Endodermal cell (in vitro differentiated cells): ENCODE measurements around the gene HRG. TPM values are rescaled to one million over a fixed set of nuclear protein-coding genes. Genes with fewer than 3 reads are reported as not detected.

Experiments
- DNase-seq: peaks from one replicate; pipeline ENCODE4 v3.0.0-alpha.2; 2017
- H3K27ac ChIP-seq: 2 replicates; pipeline ENCODE4 v1.5.1; 2013; ENCODE audit warnings: mild to moderate bottlenecking, low read depth, low read length, moderate library complexity
- H3K27me3 ChIP-seq: 2 replicates; pipeline ENCODE4 v1.6.1; 2013; ENCODE audit warnings: mild to moderate bottlenecking, low read length, moderate library complexity; ENCODE audit not compliant: insufficient read depth, control insufficient read depth, poor library complexity, severe bottlenecking
- H3K36me3 ChIP-seq: 2 replicates; pipeline ENCODE4 v1.7.0; 2013; ENCODE audit warnings: mild to moderate bottlenecking, low read length, moderate library complexity; ENCODE audit not compliant: control insufficient read depth, insufficient read depth
- H3K4me1 ChIP-seq: one replicate; pipeline ENCODE4 v1.7.0; 2013; ENCODE audit warnings: low read length; ENCODE audit not compliant: control insufficient read depth, insufficient read depth
- H3K4me3 ChIP-seq: 2 replicates; pipeline ENCODE4 v1.5.1; 2013; ENCODE audit warnings: mild to moderate bottlenecking, low read length, moderate library complexity
- H3K9ac ChIP-seq: 2 replicates; pipeline ENCODE4 v1.6.1; 2013; ENCODE audit warnings: mild to moderate bottlenecking, low read length, moderate library complexity; ENCODE audit not compliant: poor library complexity, severe bottlenecking; ENCODE audit errors: extremely low read depth
- H3K9me3 ChIP-seq: 2 replicates; pipeline ENCODE4 v1.6.1; 2013; ENCODE audit warnings: mild to moderate bottlenecking, low read length, moderate library complexity; ENCODE audit not compliant: control insufficient read depth
- H3K27ac Mint-ChIP-seq: 2 replicates; pipeline ENCODE4 v1.8.0; 2020; ENCODE audit warnings: mixed read lengths
- H3K27me3 Mint-ChIP-seq: 2 replicates; pipeline ENCODE4 v1.8.0; 2021; ENCODE audit warnings: mild to moderate bottlenecking, mixed read lengths; ENCODE audit not compliant: insufficient read depth
- H3K36me3 Mint-ChIP-seq: 2 replicates; pipeline ENCODE4 v1.8.0; 2020; ENCODE audit warnings: low read depth, mixed read lengths
- H3K4me1 Mint-ChIP-seq: 2 replicates; pipeline ENCODE4 v1.8.0; 2020; ENCODE audit warnings: mixed read lengths
- H3K4me3 Mint-ChIP-seq: 2 replicates; pipeline ENCODE4 v1.8.0; 2020; ENCODE audit warnings: mild to moderate bottlenecking, moderate library complexity, mixed read lengths
- H3K9me3 Mint-ChIP-seq: 2 replicates; pipeline ENCODE4 v1.8.0; 2020; ENCODE audit warnings: mild to moderate bottlenecking, mixed read lengths
- WGBS, 2 experiments: methylation state at CpG; one replicate each; pipeline versions ENCODE4 v1.1.5 to v1.1.7; 2013; ENCODE audit warnings: missing lambda C conversion rate in 2 of 2, mixed read lengths in 1 of 2; ENCODE audit not compliant: insufficient coverage in 1 of 2, insufficient read length in 1 of 2; 5-methylcytosine and 5-hydroxymethylcytosine counted together
- total RNA-seq, 2 donors: library from RNA; stranded (reverse); fragmentation: NEBNext Ultra II Directional in 1 of 2; extraction: Animal tissue kit (Norgen Biotek cat#: 25700) in 1 of 2; gene quantifications; 2 replicates in 1 of 2; 3 replicates in 1 of 2; pipeline ENCODE4 v1.2.1, GENCODE V29; 2021
- TF ChIP-seq, protein P1 (sequence below): fragments of 200-600 bp; sonication (generic); conservative IDR thresholded peaks from 2 replicates; pipeline ENCODE4 v1.5.0; 2021; ENCODE audit warnings: antibody characterized with exemption, mild to moderate bottlenecking

HRG gene
- total RNA-seq, 2 donors from 2014 or later, result not detected

DNA sequence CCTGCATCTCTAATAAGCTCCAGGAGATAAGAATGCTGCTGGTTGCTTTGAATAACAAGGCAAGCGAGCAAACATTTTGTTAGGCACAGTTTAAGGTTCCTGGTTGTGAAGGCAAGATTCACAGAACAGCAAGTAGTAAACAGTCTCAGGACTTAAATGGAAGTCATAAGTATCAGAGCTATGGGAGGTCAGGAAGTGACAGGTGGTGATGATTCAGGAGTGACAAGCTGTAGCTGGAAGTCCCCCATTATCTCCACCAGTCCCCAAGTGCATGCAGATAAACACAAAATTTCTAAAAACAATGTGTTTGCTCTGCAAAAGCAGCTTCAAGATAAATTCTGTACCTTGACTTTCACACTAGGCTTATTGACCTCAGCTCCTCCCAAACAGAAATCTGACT, 22.3 kb upstream of the HRG start:
- no peak for DNase-seq
- WGBS, 2 experiments, result 59 to 70% methylated on average over 1 of the region's 1 CpG

DNA sequence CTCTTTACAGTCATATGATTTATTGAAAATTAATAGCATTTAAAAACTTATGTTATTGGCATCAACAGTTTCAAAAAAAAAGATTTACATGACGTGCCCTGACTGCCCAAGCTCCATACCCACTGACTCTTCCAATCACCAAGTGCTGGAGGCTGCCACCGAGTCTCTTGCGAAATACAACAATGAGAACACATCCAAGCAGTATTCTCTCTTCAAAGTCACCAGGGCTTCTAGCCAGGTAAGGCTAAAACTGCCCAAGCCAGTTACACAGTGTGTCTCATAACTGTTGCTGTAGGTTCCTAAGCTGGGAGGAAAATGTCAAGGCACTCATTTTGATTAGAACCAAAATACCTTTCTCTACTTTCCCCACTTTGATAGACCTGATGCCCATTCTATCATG, 21.1 kb upstream of the HRG start:
- H3K4me3 ChIP-seq, result no peak overlapping the region
- 94% methylated on average over 3 of the region's 3 CpGs; no CpG with 5 or more reads in 1 of the 2 experiments for WGBS, 2 experiments
- H3K36me3 ChIP-seq, result no peaks in the 10 kb centered on the region
- Mint-ChIP-seq H3K4me1 (peaks cover 20% of the 10 kb centered on the region), H3K27ac (no peak overlapping the region), H3K36me3 (no peaks in the 10 kb centered on the region), H3K4me3 (no peak overlapping the region), H3K9me3 (no peaks in the 10 kb centered on the region), H3K27me3 (peaks cover 25% of the 10 kb centered on the region)
- no peaks in the 10 kb centered on the region for H3K27me3 ChIP-seq
- no peaks in the 10 kb centered on the region for H3K4me1 ChIP-seq
- no peak overlapping the region for H3K9ac ChIP-seq
- TF ChIP-seq, protein P1, sequence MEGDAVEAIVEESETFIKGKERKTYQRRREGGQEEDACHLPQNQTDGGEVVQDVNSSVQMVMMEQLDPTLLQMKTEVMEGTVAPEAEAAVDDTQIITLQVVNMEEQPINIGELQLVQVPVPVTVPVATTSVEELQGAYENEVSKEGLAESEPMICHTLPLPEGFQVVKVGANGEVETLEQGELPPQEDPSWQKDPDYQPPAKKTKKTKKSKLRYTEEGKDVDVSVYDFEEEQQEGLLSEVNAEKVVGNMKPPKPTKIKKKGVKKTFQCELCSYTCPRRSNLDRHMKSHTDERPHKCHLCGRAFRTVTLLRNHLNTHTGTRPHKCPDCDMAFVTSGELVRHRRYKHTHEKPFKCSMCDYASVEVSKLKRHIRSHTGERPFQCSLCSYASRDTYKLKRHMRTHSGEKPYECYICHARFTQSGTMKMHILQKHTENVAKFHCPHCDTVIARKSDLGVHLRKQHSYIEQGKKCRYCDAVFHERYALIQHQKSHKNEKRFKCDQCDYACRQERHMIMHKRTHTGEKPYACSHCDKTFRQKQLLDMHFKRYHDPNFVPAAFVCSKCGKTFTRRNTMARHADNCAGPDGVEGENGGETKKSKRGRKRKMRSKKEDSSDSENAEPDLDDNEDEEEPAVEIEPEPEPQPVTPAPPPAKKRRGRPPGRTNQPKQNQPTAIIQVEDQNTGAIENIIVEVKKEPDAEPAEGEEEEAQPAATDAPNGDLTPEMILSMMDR, result no peak
- H3K9me3 ChIP-seq, result no peaks in the 10 kb centered on the region
- no peak for DNase-seq
- no peak overlapping the region for H3K27ac ChIP-seq

More for the DNA sequence above, 22.3 kb upstream of the HRG start:
- no peak overlapping the region for H3K4me3 Mint-ChIP-seq
- no peak overlapping the region for H3K27ac Mint-ChIP-seq
- H3K9me3 ChIP-seq, result no peaks in the 10 kb centered on the region
- peaks cover 27% of the 10 kb centered on the region for H3K27me3 Mint-ChIP-seq
- no peak overlapping the region for H3K9ac ChIP-seq
- TF ChIP-seq, protein P1, result no peak
- H3K36me3 Mint-ChIP-seq, result no peaks in the 10 kb centered on the region
- H3K9me3 Mint-ChIP-seq, result peaks cover 3% of the 10 kb centered on the region
- no peaks in the 10 kb centered on the region for H3K4me1 ChIP-seq
- peaks cover 20% of the 10 kb centered on the region for H3K4me1 Mint-ChIP-seq
- no peaks in the 10 kb centered on the region for H3K27me3 ChIP-seq
- no peak overlapping the region for H3K27ac ChIP-seq
- no peaks in the 10 kb centered on the region for H3K36me3 ChIP-seq
- no peak overlapping the region for H3K4me3 ChIP-seq

DNA sequence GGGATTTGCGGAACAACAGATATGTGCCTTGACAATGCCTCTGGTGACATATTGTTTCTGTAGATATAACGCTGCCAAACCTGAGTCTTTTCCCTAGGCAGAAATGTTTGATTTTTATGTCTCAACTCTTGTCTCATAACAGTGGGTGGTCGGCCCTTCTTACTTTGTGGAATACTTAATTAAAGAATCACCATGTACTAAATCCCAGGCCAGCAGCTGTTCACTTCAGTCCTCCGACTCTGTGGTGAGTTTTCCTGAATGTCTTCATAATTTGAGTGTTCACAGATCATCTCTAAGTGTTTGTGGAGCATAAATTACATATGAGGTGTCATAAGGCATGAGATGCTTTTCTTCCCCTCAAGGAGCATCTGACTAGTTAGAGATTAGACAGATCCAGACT, 19.7 kb upstream of the HRG start:
- Histone ChIP-seq H3K9ac (no peak overlapping the region), H3K4me3 (no peak overlapping the region), H3K9me3 (no peaks in the 10 kb centered on the region), H3K36me3 (no peaks in the 10 kb centered on the region), H3K27me3 (no peaks in the 10 kb centered on the region), H3K27ac (no peak overlapping the region), H3K4me1 (no peaks in the 10 kb centered on the region)
- no peaks in the 10 kb centered on the region for H3K9me3 Mint-ChIP-seq
- H3K27me3 Mint-ChIP-seq, result peaks cover 16% of the 10 kb centered on the region
- WGBS, 2 experiments, result 88 to 93% methylated on average over 3 to 4 of the region's 4 CpGs
- TF ChIP-seq, protein P1, result no peak
- H3K4me1 Mint-ChIP-seq, result peaks cover 12% of the 10 kb centered on the region
- no peak for DNase-seq
- no peaks in the 10 kb centered on the region for H3K36me3 Mint-ChIP-seq
- H3K27ac Mint-ChIP-seq, result no peak overlapping the region
- H3K4me3 Mint-ChIP-seq, result no peak overlapping the region
